NCI-H748 (cell line): ENCODE results near the gene GRID1.

ENCODE experiments used
- DNase-seq: peaks from one replicate; lab custom pipeline; 2025; ENCODE audit not compliant: unreplicated experiment; lab: John Stamatoyannopoulos, UW

The GRID1 gene

GRCh38 chr10:85645926-85646711, 720.5 kb downstream of the GRID1 start:
- DNase-seq: peak; percentile 68

GRCh38 chr10:85645053-85645452, 721.5 kb downstream of the GRID1 start:
- peak; percentile 64 for DNase-seq

- DNase-seq: peak; percentile 4
These were observed 722.6 kb downstream of the GRID1 start for GRCh38 chr10:85643845-85644525.

GRCh38 chr10:85643171-85643844, 723.3 kb downstream of the GRID1 start:
- no peak for DNase-seq

GRCh38 chr10:85642421-85643170, 724.0 kb downstream of the GRID1 start:
- DNase-seq: no peak

- no peak for DNase-seq
These were observed 724.5 kb downstream of the GRID1 start for GRCh38 chr10:85642082-85642420.

GRCh38 chr10:85641479-85642009, 725.1 kb downstream of the GRID1 start:
- DNase-seq: no peak

- no peak for DNase-seq
These were observed 727.8 kb downstream of the GRID1 start for GRCh38 chr10:85638797-85639196.

GRCh38 chr10:85635650-85636049, 730.9 kb downstream of the GRID1 start:
- no peak for DNase-seq

- no peak for DNase-seq
These were observed 742.1 kb downstream of the GRID1 start for GRCh38 chr10:85624511-85624910.

GRCh38 chr10:85623758-85624157, 742.8 kb downstream of the GRID1 start:
- no peak for DNase-seq

- no peak for DNase-seq
These were observed 743.3 kb downstream of the GRID1 start for GRCh38 chr10:85623342-85623741.

GRCh38 chr10:85622425-85622824, 744.2 kb downstream of the GRID1 start:
- DNase-seq: no peak

GRCh38 chr10:85621562-85621961, 745.0 kb downstream of the GRID1 start:
- DNase-seq: no peak

- DNase-seq: no peak
These were observed 745.8 kb downstream of the GRID1 start for GRCh38 chr10:85620807-85621206.

- DNase-seq: no peak
These were observed 746.8 kb downstream of the GRID1 start for GRCh38 chr10:85619832-85620231.

GRCh38 chr10:85618841-85619240, 747.8 kb downstream of the GRID1 start:
- peak; percentile 14 for DNase-seq

- no peak for DNase-seq
These were observed 748.6 kb downstream of the GRID1 start for GRCh38 chr10:85617751-85618546.

GRCh38 chr10:85615556-85615955, 751.0 kb downstream of the GRID1 start:
- DNase-seq: no peak

- DNase-seq: no peak
These were observed 751.6 kb downstream of the GRID1 start for GRCh38 chr10:85614981-85615380.
